Activated naive CD4-positive, alpha-beta T cell treated with anti-CD3 and anti-CD28 coated beads for 36 hours (primary cell): Measurements from ENCODE around the gene EMILIN3. TPM values are rescaled to one million over a fixed set of nuclear protein-coding genes. Genes with fewer than 3 reads are reported as not detected.
A peak's percentile ranks its signal among the peaks of the same experiment; 100 is the strongest.

Source experiments
- CTCF ChIA-PET: fragments of 350-600 bp; sonication (Branson Sonifier 250); formaldehyde crosslinking; loops from one replicate; lab custom pipeline; 2021; ENCODE audit warnings: antibody characterized with exemption; lab: Charles Lee
- DNase-seq: peaks from one replicate; pipeline ENCODE4 v3.0.0-alpha.2; 2020
- H3K27ac Mint-ChIP-seq: one replicate; pipeline ENCODE4 v1.8.0; 2021; ENCODE audit warnings: mild to moderate bottlenecking, mixed read lengths
- H3K27me3 Mint-ChIP-seq: one replicate; pipeline ENCODE4 v1.8.0; 2021; ENCODE audit warnings: low read depth, mixed read lengths
- H3K36me3 Mint-ChIP-seq: one replicate; pipeline ENCODE4 v1.8.0; 2021; ENCODE audit warnings: low read depth, mixed read lengths
- H3K4me1 Mint-ChIP-seq: one replicate; pipeline ENCODE4 v1.8.0; 2021; ENCODE audit warnings: low read depth, mixed read lengths
- H3K4me3 Mint-ChIP-seq: one replicate; pipeline ENCODE4 v1.8.0; 2021; ENCODE audit warnings: mild to moderate bottlenecking, moderate library complexity, mixed read lengths
- H3K9me3 Mint-ChIP-seq: one replicate; pipeline ENCODE4 v1.8.0; 2021; ENCODE audit warnings: mixed read lengths
- intact Hi-C: fragments of 100-400 bp; cut with micrococcal nuclease; formaldehyde crosslinking; loops from one replicate; pipeline ENCODE4 v1.15.1; 2023
- total RNA-seq, 2 experiments: library from RNA; stranded (reverse); gene quantifications; one replicate each; pipeline ENCODE4 v1.2.3, GENCODE V29; 2021

Gene EMILIN3, protein sequence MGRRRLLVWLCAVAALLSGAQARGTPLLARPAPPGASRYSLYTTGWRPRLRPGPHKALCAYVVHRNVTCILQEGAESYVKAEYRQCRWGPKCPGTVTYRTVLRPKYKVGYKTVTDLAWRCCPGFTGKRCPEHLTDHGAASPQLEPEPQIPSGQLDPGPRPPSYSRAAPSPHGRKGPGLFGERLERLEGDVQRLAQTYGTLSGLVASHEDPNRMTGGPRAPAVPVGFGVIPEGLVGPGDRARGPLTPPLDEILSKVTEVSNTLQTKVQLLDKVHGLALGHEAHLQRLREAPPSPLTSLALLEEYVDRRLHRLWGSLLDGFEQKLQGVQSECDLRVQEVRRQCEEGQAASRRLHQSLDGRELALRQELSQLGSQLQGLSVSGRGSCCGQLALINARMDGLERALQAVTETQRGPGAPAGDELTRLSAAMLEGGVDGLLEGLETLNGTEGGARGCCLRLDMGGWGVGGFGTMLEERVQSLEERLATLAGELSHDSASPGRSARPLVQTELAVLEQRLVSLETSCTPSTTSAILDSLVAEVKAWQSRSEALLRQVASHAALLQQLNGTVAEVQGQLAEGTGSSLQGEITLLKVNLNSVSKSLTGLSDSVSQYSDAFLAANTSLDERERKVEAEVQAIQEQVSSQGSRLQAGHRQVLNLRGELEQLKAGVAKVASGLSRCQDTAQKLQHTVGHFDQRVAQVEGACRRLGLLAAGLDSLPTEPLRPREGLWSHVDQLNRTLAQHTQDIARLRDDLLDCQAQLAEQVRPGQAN
- total RNA-seq = not detected

DNA sequence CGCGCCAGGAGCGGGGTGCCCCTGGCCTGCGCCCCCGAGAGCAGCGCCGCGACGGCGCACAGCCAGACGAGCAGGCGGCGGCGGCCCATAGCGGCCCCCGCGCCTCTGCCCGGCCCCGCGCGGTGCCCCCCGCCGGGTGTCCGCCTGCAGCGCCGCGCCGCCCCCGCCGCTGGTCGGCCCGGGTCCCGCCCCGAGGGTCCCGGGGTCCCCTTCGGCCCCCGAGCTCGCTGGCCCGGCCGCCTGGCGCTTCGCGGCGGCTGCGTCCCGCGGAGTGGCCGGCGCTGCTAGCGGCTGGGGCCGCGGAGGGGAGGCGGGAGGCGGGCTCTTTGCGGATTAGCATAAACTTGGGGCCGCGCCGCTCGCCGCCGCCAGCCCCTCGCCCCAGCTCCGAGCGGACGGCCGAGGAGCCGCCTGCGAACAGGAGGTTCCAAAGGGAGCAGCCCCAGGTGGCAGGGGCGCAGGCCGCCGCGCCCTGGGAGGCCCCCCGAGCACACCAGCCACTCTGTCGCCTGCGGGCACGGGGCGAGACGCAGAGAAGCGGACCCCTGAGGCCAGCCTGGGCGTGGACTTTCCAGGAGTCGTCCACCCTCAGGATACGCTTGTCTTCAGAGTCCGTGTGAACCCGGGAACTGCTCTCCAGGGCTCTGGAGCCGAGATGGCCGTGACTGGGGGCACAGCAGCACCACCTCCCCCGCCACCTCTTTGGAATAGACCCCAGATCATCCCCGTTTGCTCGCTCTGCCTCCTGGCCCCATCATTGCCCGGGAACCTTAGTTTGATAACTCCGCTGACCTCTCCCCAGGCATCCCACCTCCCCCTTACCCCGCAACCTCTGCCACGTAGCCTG, at the start of gene EMILIN3:
TSS of gene EMILIN3 (minus strand) at position 273 of the 847 bp plus-strand sequence. CDS start at position 89, 184 bp downstream.
- Mint-ChIP-seq H3K27me3 (peaks cover 29% of the 10 kb centered on the region), H3K27ac (no peak within 1 kb of the TSS), H3K4me1 (peaks cover 6% of the 10 kb centered on the region), H3K9me3 (peaks cover 5% of the 10 kb centered on the region), H3K36me3 (no peaks in the 10 kb centered on the region), H3K4me3 (peak within 1 kb of the TSS; percentile 49)
- intact Hi-C loops = no loop called here
- CTCF ChIA-PET = no interaction called here
- no peak for DNase-seq

DNA sequence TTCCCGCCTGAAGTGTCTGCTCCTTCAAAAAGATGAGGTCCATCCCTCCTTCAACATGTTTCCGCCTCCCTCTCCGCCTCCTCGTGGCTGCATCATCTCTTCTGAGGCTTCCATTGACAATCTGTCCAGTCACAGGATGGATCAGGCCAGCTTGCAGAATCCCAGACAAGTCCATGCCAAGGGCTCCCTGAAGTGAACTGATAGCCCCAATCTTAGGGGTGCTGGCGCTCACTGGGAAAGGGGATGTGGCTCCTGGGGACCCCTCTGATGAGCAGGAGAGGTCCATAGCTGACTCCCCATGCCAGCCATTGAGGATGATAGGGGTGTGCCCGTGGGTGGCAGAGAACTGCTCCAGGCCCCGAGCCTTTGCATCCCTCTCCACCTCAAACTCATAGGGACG, 48.6 kb upstream of the EMILIN3 start:
- Mint-ChIP-seq H3K27me3 (no peaks in the 10 kb centered on the region), H3K4me1 (no peaks in the 10 kb centered on the region), H3K36me3 (peaks cover 24% of the 10 kb centered on the region), H3K27ac (no peak overlapping the region), H3K4me3 (no peak overlapping the region), H3K9me3 (no peaks in the 10 kb centered on the region)
- intact Hi-C loops = no loop called here
- CTCF ChIA-PET = interaction anchor here (0.7 to 1.3 kb wide), 2 partner anchors 12 to 280 kb away, joined by 3 read pairs; no protein-coding TSS in a partner anchor
- DNase-seq = no peak

DNA sequence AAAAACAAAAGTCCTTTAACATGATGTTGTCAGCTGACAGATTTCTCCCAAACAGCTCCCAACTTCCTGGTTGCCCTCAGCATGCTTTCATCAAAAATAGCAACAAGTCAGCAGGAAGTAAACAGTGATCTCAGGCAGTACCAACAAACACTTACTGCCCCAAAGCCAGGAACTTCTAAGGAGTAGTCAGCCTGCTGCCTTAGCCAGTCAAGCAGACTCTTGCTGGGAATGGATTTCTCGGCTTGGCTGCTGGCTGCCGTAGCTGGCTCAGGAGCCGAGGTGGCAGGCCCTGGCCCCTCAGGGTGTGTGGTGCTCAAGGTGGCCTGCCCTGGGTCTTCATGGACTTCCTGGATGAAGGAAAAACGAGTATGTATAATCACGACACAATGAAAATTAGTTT, 46.6 kb upstream of the EMILIN3 start:
- CTCF ChIA-PET = interaction anchor here (1.5 kb wide), 1 partner anchor 278 kb away, joined by 4 read pairs; no protein-coding TSS in a partner anchor
- peaks cover 10% of the 10 kb centered on the region for H3K4me1 Mint-ChIP-seq
- H3K27me3 Mint-ChIP-seq = no peaks in the 10 kb centered on the region
- no peaks in the 10 kb centered on the region for H3K9me3 Mint-ChIP-seq
- no peak overlapping the region for H3K4me3 Mint-ChIP-seq
- intact Hi-C loops = no loop called here
- peaks cover 26% of the 10 kb centered on the region for H3K36me3 Mint-ChIP-seq
- DNase-seq = no peak
- H3K27ac Mint-ChIP-seq = no peak overlapping the region

DNA sequence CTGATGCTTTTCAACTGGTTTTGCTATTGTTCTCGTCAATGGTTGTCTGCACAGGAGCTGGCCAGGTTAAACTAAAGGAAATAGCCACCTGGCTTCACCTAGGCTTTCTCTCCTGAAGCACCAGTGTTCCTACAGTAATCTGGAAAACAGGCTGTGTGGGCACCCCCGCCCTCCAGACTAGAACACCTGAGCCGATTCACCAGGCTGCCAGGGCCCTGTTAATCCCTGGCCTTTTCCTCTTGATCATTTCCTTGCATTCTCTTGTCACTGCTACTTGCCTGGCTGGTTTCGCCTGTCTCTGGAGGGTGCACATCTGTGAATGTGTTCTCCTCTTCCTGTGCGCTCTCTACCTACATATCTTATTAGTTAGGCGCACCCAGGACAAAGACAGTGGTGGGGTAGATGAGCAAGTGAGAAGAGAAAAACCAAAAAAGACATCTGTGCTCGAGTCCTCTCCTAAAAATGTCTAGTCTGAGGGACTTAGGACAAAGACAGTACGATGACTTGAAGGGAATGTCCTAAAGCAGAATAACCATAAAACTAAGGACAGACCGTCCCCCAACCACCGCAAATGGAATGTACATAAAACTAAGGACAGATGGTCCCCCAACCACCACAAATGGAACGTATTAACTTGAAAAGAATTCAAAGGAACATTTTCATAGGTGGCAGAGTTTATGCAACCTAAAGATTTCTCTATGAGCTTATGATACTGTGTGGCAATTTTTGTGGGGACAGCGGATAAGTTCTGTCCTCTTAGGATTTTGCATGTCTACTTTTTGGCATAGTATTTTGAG, 45.9 kb upstream of the EMILIN3 start:
- no peaks in the 10 kb centered on the region for H3K9me3 Mint-ChIP-seq
- CTCF ChIA-PET = interaction anchor here (0.6 to 2.5 kb wide), 3 partner anchors 8 to 85 kb away, joined by 3 to 12 read pairs (median 3); no protein-coding TSS in a partner anchor
- H3K4me1 Mint-ChIP-seq = peaks cover 11% of the 10 kb centered on the region
- H3K27ac Mint-ChIP-seq = no peak overlapping the region
- no peak for DNase-seq
- intact Hi-C loops = no loop called here
- no peaks in the 10 kb centered on the region for H3K27me3 Mint-ChIP-seq
- peaks cover 26% of the 10 kb centered on the region for H3K36me3 Mint-ChIP-seq
- no peak overlapping the region for H3K4me3 Mint-ChIP-seq

DNA sequence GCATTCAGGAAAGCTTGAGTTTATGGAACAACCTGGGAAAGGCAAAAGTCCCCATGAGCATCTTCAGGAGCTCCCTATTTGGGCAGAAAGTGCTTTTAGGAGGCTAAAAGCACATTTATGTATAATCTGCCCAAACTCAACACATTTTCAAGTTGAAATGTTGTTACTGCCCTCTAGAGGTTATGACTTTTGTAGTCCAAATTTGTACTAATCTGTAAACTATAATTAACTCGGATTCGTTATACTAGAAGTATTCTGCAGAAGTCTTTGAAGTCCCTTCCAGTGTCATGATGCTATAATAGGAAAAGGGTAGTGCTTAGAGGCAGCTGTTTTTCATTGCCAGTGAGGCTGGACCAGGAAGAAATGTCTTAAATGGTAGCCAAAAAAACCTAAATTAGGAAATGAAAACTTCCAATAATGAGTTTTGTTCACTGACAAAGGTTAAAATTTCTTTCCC, 44.8 kb upstream of the EMILIN3 start:
- intact Hi-C loops = loop anchor here (2.0 kb wide), 1 partner anchor 443 kb away; no protein-coding TSS in a partner anchor
- Mint-ChIP-seq H3K27ac (no peak overlapping the region), H3K36me3 (peaks cover 26% of the 10 kb centered on the region), H3K4me3 (no peak overlapping the region), H3K9me3 (no peaks in the 10 kb centered on the region), H3K4me1 (peaks cover 12% of the 10 kb centered on the region), H3K27me3 (no peaks in the 10 kb centered on the region)
- CTCF ChIA-PET = interaction anchor here (0.7 to 2.5 kb wide), 9 partner anchors 8 to 290 kb away, joined by 3 to 12 read pairs (median 3); partner anchors contain the start of gene LPIN3
- DNase-seq = no peak

DNA sequence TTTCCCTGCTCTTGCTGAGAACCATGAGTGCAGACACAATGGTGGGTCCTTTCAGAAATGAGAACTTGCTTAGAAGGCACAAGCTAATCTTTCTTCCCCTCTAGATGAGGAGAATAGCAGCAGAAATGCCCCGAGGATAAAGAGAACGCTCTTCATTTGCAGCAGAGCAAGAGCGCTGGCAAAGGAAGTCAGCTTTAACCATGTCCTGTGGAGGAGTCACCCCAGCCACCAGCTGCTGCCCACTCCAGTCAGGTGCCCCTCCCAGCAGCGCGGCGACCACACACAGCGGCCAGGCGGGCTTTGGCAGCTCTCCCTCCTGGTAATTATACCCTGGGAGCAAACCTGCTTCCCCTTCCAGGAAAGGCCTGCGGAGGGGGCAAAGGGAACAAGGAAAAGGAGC, 42.4 kb upstream of the EMILIN3 start:
- H3K27me3 Mint-ChIP-seq = no peaks in the 10 kb centered on the region
- no peak for DNase-seq
- H3K36me3 Mint-ChIP-seq = peaks cover 23% of the 10 kb centered on the region
- H3K27ac Mint-ChIP-seq = no peak overlapping the region
- CTCF ChIA-PET = interaction anchor here (1.0 to 1.2 kb wide), 3 partner anchors 8 to 418 kb away, joined by 3 to 4 read pairs (median 3); no protein-coding TSS in a partner anchor
- H3K9me3 Mint-ChIP-seq = no peaks in the 10 kb centered on the region
- peaks cover 12% of the 10 kb centered on the region for H3K4me1 Mint-ChIP-seq
- H3K4me3 Mint-ChIP-seq = no peak overlapping the region
- intact Hi-C loops = no loop called here

DNA sequence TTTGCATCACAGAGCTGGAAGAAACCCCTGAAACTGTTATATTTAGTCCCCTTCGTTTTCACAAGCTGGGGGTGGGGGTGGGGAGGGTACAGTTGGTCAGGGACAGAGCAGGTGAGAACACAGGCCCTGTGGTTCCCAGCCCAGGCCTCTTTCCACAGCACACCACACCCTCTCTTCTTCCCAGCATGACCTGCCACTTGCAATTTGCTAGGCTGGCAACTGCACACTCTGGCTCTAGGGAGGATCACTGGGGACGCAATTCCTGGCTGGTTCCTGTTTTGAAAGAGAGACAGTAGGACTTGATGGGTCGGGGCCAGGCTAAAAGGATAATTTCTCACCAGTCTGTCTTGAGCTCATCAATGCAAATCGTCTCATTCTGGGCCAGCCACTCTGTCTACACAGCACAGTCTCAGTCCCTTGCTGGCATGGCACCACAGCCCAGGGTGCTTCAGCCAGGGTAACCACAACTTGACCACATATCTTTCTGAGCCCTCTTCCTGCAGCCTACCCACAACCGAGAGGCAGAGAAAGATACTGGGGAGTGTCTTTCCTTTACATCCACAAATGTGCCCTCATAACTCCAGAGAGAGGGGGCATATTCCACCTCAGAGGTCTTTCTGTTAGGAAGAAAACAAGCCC, 41.7 kb upstream of the EMILIN3 start:
- Mint-ChIP-seq H3K36me3 (peaks cover 19% of the 10 kb centered on the region), H3K4me3 (no peak overlapping the region), H3K27me3 (no peaks in the 10 kb centered on the region), H3K27ac (no peak overlapping the region), H3K4me1 (peaks cover 12% of the 10 kb centered on the region), H3K9me3 (no peaks in the 10 kb centered on the region)
- no peak for DNase-seq
- CTCF ChIA-PET = interaction anchor here (0.5 to 1.2 kb wide), 4 partner anchors 9 to 440 kb away, joined by 3 to 4 read pairs (median 3); no protein-coding TSS in a partner anchor
- intact Hi-C loops = no loop called here

DNA sequence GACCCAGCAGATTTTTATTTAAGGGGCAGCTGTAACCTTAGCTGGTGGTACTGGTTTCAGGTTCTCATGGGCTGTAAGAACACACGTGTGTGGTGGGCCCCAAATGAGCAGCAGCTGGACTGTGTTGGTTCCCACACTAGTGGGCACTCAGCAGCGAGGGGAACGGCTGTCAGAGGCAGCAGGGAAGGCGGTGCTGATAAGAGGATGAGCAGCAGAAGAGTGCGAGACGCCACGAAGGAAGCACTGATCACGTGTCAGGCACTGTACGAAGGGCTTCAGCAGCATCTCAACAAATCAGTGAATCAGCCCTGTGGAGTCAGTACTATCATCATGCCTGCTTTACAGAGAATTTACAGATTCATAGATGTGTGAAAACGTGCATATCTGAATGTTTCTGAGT, 41.0 kb upstream of the EMILIN3 start:
- H3K27ac Mint-ChIP-seq = no peak overlapping the region
- CTCF ChIA-PET = interaction anchor here (0.7 to 1.2 kb wide), 2 partner anchors 21 to 94 kb away, joined by 3 read pairs; no protein-coding TSS in a partner anchor
- intact Hi-C loops = no loop called here
- H3K4me1 Mint-ChIP-seq = peaks cover 12% of the 10 kb centered on the region
- peaks cover 19% of the 10 kb centered on the region for H3K36me3 Mint-ChIP-seq
- DNase-seq = peak; percentile 10
- no peak overlapping the region for H3K4me3 Mint-ChIP-seq
- no peaks in the 10 kb centered on the region for H3K9me3 Mint-ChIP-seq
- no peaks in the 10 kb centered on the region for H3K27me3 Mint-ChIP-seq

DNA sequence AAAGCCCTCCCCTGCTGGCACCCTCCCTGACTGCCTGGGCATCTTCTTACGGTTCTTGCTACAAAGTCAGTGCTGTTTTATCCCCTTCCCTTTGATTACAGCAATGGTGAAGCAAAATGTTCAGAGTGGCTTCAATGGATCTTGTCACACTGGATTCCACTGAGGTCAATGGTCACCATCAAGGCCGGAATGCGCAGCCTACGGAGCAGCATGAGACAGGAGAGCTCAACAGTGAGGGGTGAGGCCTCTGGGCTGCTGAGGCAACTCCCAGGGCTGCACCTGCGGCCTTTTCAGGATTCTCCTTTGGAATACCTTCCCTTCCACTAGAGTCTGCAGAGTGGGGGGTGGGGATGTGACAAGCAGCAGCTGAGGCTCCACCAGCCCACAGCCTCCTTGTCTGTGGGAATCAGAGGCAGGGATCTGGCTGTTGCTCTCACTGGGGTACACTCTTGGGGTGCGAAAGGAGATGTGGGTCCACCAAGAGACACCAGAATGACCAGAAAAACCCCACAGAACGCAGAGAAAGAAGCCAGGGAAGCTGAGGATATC, 40.4 kb upstream of the EMILIN3 start:
- intact Hi-C loops = no loop called here
- Mint-ChIP-seq H3K27ac (no peak overlapping the region), H3K27me3 (no peaks in the 10 kb centered on the region), H3K4me1 (peaks cover 12% of the 10 kb centered on the region), H3K36me3 (peaks cover 16% of the 10 kb centered on the region), H3K9me3 (no peaks in the 10 kb centered on the region), H3K4me3 (no peak overlapping the region)
- CTCF ChIA-PET = interaction anchor here (0.7 to 1.2 kb wide), 2 partner anchors 22 to 95 kb away, joined by 3 read pairs; no protein-coding TSS in a partner anchor
- DNase-seq = no peak

DNA sequence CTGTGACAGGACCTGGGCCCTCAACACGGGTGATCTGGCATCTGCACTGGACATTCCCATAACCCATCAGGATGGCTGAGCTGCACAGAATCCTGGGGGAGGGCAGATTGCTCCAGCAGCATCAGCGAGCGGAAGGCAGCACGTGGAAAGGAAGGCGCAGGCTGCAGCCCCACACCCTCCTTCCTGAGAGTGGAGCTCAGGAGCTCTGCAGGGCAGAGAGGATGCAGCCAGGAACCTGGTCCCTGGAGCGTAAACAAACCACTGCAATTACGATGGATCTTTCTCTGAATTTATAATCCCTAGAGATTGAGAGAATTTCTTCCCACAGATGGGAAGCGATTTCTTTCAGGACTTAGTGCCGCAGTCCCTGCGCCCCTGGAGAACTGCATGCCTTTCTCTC, 39.7 kb upstream of the EMILIN3 start:
- no peak overlapping the region for H3K27ac Mint-ChIP-seq
- intact Hi-C loops = no loop called here
- H3K9me3 Mint-ChIP-seq = no peaks in the 10 kb centered on the region

More for the DNA sequence above, 39.7 kb upstream of the EMILIN3 start:
- DNase-seq = no peak
- no peak overlapping the region for H3K4me3 Mint-ChIP-seq
- H3K27me3 Mint-ChIP-seq = no peaks in the 10 kb centered on the region
- H3K36me3 Mint-ChIP-seq = peaks cover 16% of the 10 kb centered on the region
- H3K4me1 Mint-ChIP-seq = peaks cover 12% of the 10 kb centered on the region
- CTCF ChIA-PET = no interaction called here
